Lower leg skin (tissue), 4 donors: Measurements from ENCODE around the gene PTPDC1. TPM values are rescaled to one million over a fixed set of nuclear protein-coding genes. Genes with fewer than 3 reads are reported as not detected.
"Not testable (repeated sequence)": the region's sequence is repeated elsewhere in the genome, so short reads cannot be mapped to it uniquely, and the experiment has no call there.

Source experiments
- DNase-seq, 2 donors: peaks; one replicate each; pipeline ENCODE4 v3.0.0-alpha.2; 2019; ENCODE audit warnings: low spot score in 2 of 2
- H3K4me3 ChIP-seq: fragments of 200-600 bp; sonication (generic); 2 replicates; pipeline ENCODE4 v1.5.1; 2017; ENCODE audit warnings: mild to moderate bottlenecking, low read depth; ENCODE audit not compliant: poor library complexity, severe bottlenecking
- CTCF ChIP-seq, 3 donors: fragments of 450-650 bp; IDR thresholded peaks; one replicate each; pipeline ENCODE4 v1.5.1; 2016; ENCODE audit warnings: antibody characterized with exemption in 3 of 3, mild to moderate bottlenecking in 3 of 3, moderate library complexity in 2 of 3
- POLR2A ChIP-seq, 2 donors: fragments of 450-650 bp; IDR thresholded peaks; one replicate each; pipeline ENCODE4 v1.6.1; 2016 to 2017; ENCODE audit warnings: antibody characterized with exemption in 2 of 2, mild to moderate bottlenecking in 1 of 2, moderate library complexity in 1 of 2
- WGBS, 2 donors: methylation state at CpG; one replicate each; pipeline ENCODE4 v1.1.5; 2018; 5-methylcytosine and 5-hydroxymethylcytosine counted together
- intact Hi-C: fragments of 100-400 bp; cut with DNase I; formaldehyde crosslinking; loops from one replicate; pipeline ENCODE4 v1.15.0; 2023; ENCODE audit warnings: low total_unique reads
- total RNA-seq, 4 donors: library from RNA; depleted of rRNA; stranded (reverse); fragments of >200 nt; gene quantifications; one replicate each; pipeline ENCODE4 v1.1.0, GENCODE V29; 2016

Gene PTPDC1
- total RNA-seq, 4 donors from 2014 or later, result 5.9 to 9.1 (median 7.6) TPM

DNA sequence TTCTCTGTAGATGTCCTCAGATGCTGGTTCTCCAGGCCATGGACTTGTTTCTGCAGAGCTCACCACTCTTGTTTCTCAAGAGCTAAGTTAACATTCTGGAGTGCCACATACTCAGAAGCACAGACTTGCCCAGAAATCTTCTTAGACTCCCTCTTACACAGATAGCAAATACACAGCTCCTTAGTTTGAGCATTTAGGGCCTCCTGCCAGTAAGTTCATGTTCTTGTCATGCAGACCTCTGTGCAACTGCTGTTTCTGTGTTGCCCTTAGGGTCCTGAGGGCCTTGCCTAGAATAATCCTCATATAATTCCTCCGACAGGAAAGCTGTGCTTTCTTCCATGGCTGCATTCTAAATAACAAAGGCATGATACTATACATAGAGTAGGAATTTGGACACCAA is 1.3 kb upstream of the PTPDC1 start:
- 62 to 78% methylated on average over 1 of the region's 1 CpG for WGBS, 2 donors
- no peak for TF ChIP-seq CTCF (IDR thresholded peaks at IDR 0.05)
- H3K4me3 ChIP-seq, result no peak overlapping the region
- DNase-seq, result no peak
- intact Hi-C loops, result no loop called here

DNA sequence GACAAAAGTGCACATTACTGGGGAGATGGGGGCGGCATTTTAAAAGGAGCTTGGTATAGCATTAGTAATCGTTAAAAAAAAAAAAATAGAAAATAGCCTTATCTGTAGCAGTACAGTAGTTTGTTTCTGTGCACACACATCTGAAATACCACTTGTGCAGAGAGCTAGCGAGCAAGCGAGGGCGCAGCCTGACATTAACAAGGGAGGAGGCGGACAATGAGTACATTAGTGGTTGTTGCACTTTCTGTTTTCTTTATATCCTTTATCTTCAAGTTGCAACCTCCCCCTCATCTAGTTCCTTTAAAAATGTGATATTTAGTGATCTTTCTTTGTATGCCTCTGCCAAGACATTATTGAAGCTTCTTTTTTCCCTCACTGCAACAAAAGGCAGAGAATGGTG is 880 bp upstream of the PTPDC1 start:
- WGBS, 2 donors, result 78 to 86% methylated on average over 6 of the region's 6 CpGs
- no peak for DNase-seq
- intact Hi-C loops, result no loop called here
- no peak overlapping the region for H3K4me3 ChIP-seq
- no peak for TF ChIP-seq POLR2A (IDR thresholded peaks at IDR 0.05)
- TF ChIP-seq CTCF (IDR thresholded peaks at IDR 0.05), result no peak

- H3K4me3 ChIP-seq, result no peak overlapping the region
- intact Hi-C loops, result no loop called here
- DNase-seq, result no peak
- no peak for TF ChIP-seq POLR2A (IDR thresholded peaks at IDR 0.05)
- TF ChIP-seq CTCF (IDR thresholded peaks at IDR 0.05), result no peak
- 92 to 97% methylated on average over 6 of the region's 6 CpGs for WGBS, 2 donors
Observed at GRCh38 chr9:94085062-94085639, 887 bp downstream of the PTPDC1 start.

DNA sequence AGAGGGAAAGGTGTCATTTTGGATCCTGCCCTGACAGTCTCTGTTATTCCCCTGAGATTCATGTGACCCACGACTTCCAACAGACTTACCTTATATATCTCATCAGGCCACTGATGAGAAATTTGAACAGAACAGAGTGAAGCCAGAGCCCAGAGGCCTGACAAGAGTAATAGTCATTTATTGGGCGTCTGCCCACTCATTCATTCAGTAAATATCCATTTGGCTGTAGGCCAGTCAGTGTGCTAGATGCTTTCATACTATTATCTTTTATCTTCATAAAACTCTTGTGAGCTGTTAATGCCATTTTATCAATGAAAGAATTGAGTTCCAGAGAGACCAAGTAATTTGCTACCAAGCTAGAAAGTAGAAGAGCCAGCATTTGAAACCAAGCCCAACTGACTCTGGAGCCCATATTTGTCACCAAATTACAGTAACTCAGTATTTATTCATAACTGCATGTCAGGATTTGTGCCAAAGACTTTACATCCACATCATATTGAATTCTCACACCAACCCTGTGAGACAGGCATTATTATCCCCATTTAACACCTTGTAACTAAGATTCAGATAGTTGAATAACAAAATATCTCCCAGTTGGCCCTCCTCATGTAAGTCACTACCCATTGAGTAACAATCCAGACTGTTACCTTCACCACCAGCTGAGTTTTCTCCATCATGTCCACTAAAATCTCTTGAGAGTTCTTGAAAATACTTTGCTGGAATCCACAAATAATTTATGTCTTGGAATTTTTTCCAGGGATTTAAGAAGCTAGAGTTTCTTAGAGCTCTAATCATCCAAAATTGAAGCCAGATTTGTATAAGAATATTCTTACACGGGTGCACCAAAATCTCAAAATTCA is 2.5 kb downstream of the PTPDC1 start:
- intact Hi-C loops, result no loop called here
- H3K4me3 ChIP-seq, result no peak overlapping the region
- no peak for DNase-seq
- 46 to 53% methylated on average over 3 of the region's 3 CpGs for WGBS, 2 donors
- TF ChIP-seq POLR2A (IDR thresholded peaks at IDR 0.05) (no peak), CTCF (IDR thresholded peaks at IDR 0.05) (no peak)

GRCh38 chr9:94094219-94095145 is 10.2 kb downstream of the PTPDC1 start:
- 92 to 93% methylated on average over 25 to 29 of the region's 33 CpGs for WGBS, 2 donors
- H3K4me3 ChIP-seq, intact Hi-C loops, DNase-seq: not testable (repeated sequence)
